ENCODE measurements around the gene SURF1.

DNA sequence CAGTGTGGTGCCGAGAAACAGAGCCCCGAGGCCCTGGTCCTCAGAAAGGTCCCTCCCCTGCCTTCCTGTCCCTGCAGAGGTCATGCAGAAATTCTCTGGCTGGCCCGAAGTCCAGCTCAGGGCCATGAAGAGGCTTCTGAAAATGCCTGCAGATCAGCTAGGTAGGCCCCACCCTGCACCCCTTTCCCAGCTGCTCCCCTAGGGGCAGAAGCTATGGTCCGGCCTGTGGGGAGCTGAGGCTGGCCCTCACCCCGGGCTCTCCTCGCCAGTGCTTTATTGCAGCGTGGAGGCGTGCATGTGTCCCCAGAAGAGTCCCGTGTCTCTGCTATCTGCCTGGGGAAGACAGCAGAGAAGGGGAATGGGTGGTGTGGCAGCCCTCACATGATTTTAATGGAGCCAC lies 41.6 kb upstream of the SURF1 start:
- TF ChIP-seq, protein P1, sequence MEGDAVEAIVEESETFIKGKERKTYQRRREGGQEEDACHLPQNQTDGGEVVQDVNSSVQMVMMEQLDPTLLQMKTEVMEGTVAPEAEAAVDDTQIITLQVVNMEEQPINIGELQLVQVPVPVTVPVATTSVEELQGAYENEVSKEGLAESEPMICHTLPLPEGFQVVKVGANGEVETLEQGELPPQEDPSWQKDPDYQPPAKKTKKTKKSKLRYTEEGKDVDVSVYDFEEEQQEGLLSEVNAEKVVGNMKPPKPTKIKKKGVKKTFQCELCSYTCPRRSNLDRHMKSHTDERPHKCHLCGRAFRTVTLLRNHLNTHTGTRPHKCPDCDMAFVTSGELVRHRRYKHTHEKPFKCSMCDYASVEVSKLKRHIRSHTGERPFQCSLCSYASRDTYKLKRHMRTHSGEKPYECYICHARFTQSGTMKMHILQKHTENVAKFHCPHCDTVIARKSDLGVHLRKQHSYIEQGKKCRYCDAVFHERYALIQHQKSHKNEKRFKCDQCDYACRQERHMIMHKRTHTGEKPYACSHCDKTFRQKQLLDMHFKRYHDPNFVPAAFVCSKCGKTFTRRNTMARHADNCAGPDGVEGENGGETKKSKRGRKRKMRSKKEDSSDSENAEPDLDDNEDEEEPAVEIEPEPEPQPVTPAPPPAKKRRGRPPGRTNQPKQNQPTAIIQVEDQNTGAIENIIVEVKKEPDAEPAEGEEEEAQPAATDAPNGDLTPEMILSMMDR (IDR thresholded peaks at IDR 0.05): no peak
- TF ChIP-seq EZH2 (IDR thresholded peaks at IDR 0.05; ENCODE audit: borderline replicate concordance, insufficient read depth, low read depth, low read length, poor library complexity, severe bottlenecking): no peak

All from B cell (primary cell).